Measurements from ENCODE around the gene PIP5K1B. TPM values are rescaled to one million over a fixed set of nuclear protein-coding genes. Genes with fewer than 3 reads are reported as not detected.

Gene PIP5K1B
- polyA plus RNA-seq, 2 donors = 0.14 to 0.35 TPM

- H3K9me3 ChIP-seq (ENCODE audit: control insufficient read depth in 2 of 2, insufficient read depth in 1 of 2, low read depth in 1 of 2, low read length in 1 of 2) = no peaks in the 10 kb centered on the region
- WGBS, 2 donors = 46 to 58% methylated on average over 6 of the region's 6 CpGs
Measured at GRCh38 chr9:68904454-68904853, 199.4 kb downstream of the PIP5K1B start.

GRCh38 chr9:68905129-68905528 is 200.1 kb downstream of the PIP5K1B start:
- 48 to 60% methylated on average over 3 of the region's 3 CpGs for WGBS, 2 donors
- H3K4me3 ChIP-seq (ENCODE audit: low read depth in 1 of 2, low read length in 2 of 2) = no peak overlapping the region
- H3K27ac ChIP-seq (ENCODE audit: low read depth in 2 of 2, low read length in 1 of 2) = no peak overlapping the region

More at GRCh38 chr9:68904454-68904853, 199.4 kb downstream of the PIP5K1B start:
- Histone ChIP-seq H3K4me1 (ENCODE audit: control insufficient read depth in 2 of 2, insufficient read depth in 2 of 2, low read length in 1 of 2) (no peaks in the 10 kb centered on the region), H3K4me3 (ENCODE audit: low read depth in 1 of 2, low read length in 2 of 2) (no peak overlapping the region), H3K36me3 (ENCODE audit: control insufficient read depth in 2 of 2, insufficient read depth in 2 of 2, low read length in 1 of 2) (no peaks in the 10 kb centered on the region), H3K27me3 (ENCODE audit: control insufficient read depth in 1 of 2, insufficient read depth in 2 of 2, low read length in 2 of 2) (no peaks in the 10 kb centered on the region), H3K27ac (ENCODE audit: low read depth in 2 of 2, low read length in 1 of 2) (no peak overlapping the region)

GRCh38 chr9:68907910-68908309 is 202.9 kb downstream of the PIP5K1B start:
- WGBS, 2 donors = 64 to 72% methylated on average over 2 of the region's 2 CpGs
- H3K27me3 ChIP-seq (ENCODE audit: control insufficient read depth in 1 of 2, insufficient read depth in 2 of 2, low read length in 2 of 2) = no peaks in the 10 kb centered on the region
- H3K4me3 ChIP-seq (ENCODE audit: low read depth in 1 of 2, low read length in 2 of 2) = no peak overlapping the region
- H3K4me1 ChIP-seq (ENCODE audit: control insufficient read depth in 2 of 2, insufficient read depth in 2 of 2, low read length in 1 of 2) = no peaks in the 10 kb centered on the region
- H3K9me3 ChIP-seq (ENCODE audit: control insufficient read depth in 2 of 2, insufficient read depth in 1 of 2, low read depth in 1 of 2, low read length in 1 of 2) = no peaks in the 10 kb centered on the region
- no peak overlapping the region for H3K27ac ChIP-seq (ENCODE audit: low read depth in 2 of 2, low read length in 1 of 2)
- H3K36me3 ChIP-seq (ENCODE audit: control insufficient read depth in 2 of 2, insufficient read depth in 2 of 2, low read length in 1 of 2) = no peaks in the 10 kb centered on the region

More at GRCh38 chr9:68905129-68905528, 200.1 kb downstream of the PIP5K1B start:
- H3K4me1 ChIP-seq (ENCODE audit: control insufficient read depth in 2 of 2, insufficient read depth in 2 of 2, low read length in 1 of 2) = no peaks in the 10 kb centered on the region
- no peaks in the 10 kb centered on the region for H3K36me3 ChIP-seq (ENCODE audit: control insufficient read depth in 2 of 2, insufficient read depth in 2 of 2, low read length in 1 of 2)
- no peaks in the 10 kb centered on the region for H3K9me3 ChIP-seq (ENCODE audit: control insufficient read depth in 2 of 2, insufficient read depth in 1 of 2, low read depth in 1 of 2, low read length in 1 of 2)
- no peaks in the 10 kb centered on the region for H3K27me3 ChIP-seq (ENCODE audit: control insufficient read depth in 1 of 2, insufficient read depth in 2 of 2, low read length in 2 of 2)

- Histone ChIP-seq H3K9me3 (ENCODE audit: control insufficient read depth in 2 of 2, insufficient read depth in 1 of 2, low read depth in 1 of 2, low read length in 1 of 2) (no peaks in the 10 kb centered on the region), H3K27ac (ENCODE audit: low read depth in 2 of 2, low read length in 1 of 2) (no peak overlapping the region), H3K4me1 (ENCODE audit: control insufficient read depth in 2 of 2, insufficient read depth in 2 of 2, low read length in 1 of 2) (no peaks in the 10 kb centered on the region), H3K4me3 (ENCODE audit: low read depth in 1 of 2, low read length in 2 of 2) (no peak overlapping the region), H3K27me3 (ENCODE audit: control insufficient read depth in 1 of 2, insufficient read depth in 2 of 2, low read length in 2 of 2) (no peaks in the 10 kb centered on the region), H3K36me3 (ENCODE audit: control insufficient read depth in 2 of 2, insufficient read depth in 2 of 2, low read length in 1 of 2) (no peaks in the 10 kb centered on the region)
Measured at GRCh38 chr9:68912561-68912960, 207.5 kb downstream of the PIP5K1B start.

- Histone ChIP-seq H3K4me3 (ENCODE audit: low read depth in 1 of 2, low read length in 2 of 2) (no peak overlapping the region), H3K9me3 (ENCODE audit: control insufficient read depth in 2 of 2, insufficient read depth in 1 of 2, low read depth in 1 of 2, low read length in 1 of 2) (no peaks in the 10 kb centered on the region), H3K27ac (ENCODE audit: low read depth in 2 of 2, low read length in 1 of 2) (no peak overlapping the region), H3K36me3 (ENCODE audit: control insufficient read depth in 2 of 2, insufficient read depth in 2 of 2, low read length in 1 of 2) (no peaks in the 10 kb centered on the region), H3K4me1 (ENCODE audit: control insufficient read depth in 2 of 2, insufficient read depth in 2 of 2, low read length in 1 of 2) (no peaks in the 10 kb centered on the region), H3K27me3 (ENCODE audit: control insufficient read depth in 1 of 2, insufficient read depth in 2 of 2, low read length in 2 of 2) (no peaks in the 10 kb centered on the region)
- 16 to 17% methylated on average over 1 of the region's 1 CpG for whole genome bisulfite sequencing, 2 donors
Measured at GRCh38 chr9:68913054-68913453, 208.0 kb downstream of the PIP5K1B start.

GRCh38 chr9:68914751-68915150 is 209.7 kb downstream of the PIP5K1B start:
- WGBS, 2 donors = 76 to 78% methylated on average over 2 of the region's 2 CpGs
- H3K36me3 ChIP-seq (ENCODE audit: control insufficient read depth in 2 of 2, insufficient read depth in 2 of 2, low read length in 1 of 2) = no peaks in the 10 kb centered on the region
- no peaks in the 10 kb centered on the region for H3K27me3 ChIP-seq (ENCODE audit: control insufficient read depth in 1 of 2, insufficient read depth in 2 of 2, low read length in 2 of 2)
- no peak overlapping the region for H3K27ac ChIP-seq (ENCODE audit: low read depth in 2 of 2, low read length in 1 of 2)
- no peak overlapping the region for H3K4me3 ChIP-seq (ENCODE audit: low read depth in 1 of 2, low read length in 2 of 2)
- H3K4me1 ChIP-seq (ENCODE audit: control insufficient read depth in 2 of 2, insufficient read depth in 2 of 2, low read length in 1 of 2) = no peaks in the 10 kb centered on the region
- no peaks in the 10 kb centered on the region for H3K9me3 ChIP-seq (ENCODE audit: control insufficient read depth in 2 of 2, insufficient read depth in 1 of 2, low read depth in 1 of 2, low read length in 1 of 2)

- H3K27me3 ChIP-seq (ENCODE audit: control insufficient read depth in 1 of 2, insufficient read depth in 2 of 2, low read length in 2 of 2) = no peaks in the 10 kb centered on the region
- H3K4me1 ChIP-seq (ENCODE audit: control insufficient read depth in 2 of 2, insufficient read depth in 2 of 2, low read length in 1 of 2) = no peaks in the 10 kb centered on the region
- H3K9me3 ChIP-seq (ENCODE audit: control insufficient read depth in 2 of 2, insufficient read depth in 1 of 2, low read depth in 1 of 2, low read length in 1 of 2) = no peaks in the 10 kb centered on the region
- H3K4me3 ChIP-seq (ENCODE audit: low read depth in 1 of 2, low read length in 2 of 2) = no peak overlapping the region
- WGBS, 2 donors = 63 to 64% methylated on average over 2 of the region's 2 CpGs
- H3K27ac ChIP-seq (ENCODE audit: low read depth in 2 of 2, low read length in 1 of 2) = no peak overlapping the region
- H3K36me3 ChIP-seq (ENCODE audit: control insufficient read depth in 2 of 2, insufficient read depth in 2 of 2, low read length in 1 of 2) = no peaks in the 10 kb centered on the region
Measured at GRCh38 chr9:68919661-68920060, 214.6 kb downstream of the PIP5K1B start.

- Histone ChIP-seq H3K36me3 (ENCODE audit: control insufficient read depth in 2 of 2, insufficient read depth in 2 of 2, low read length in 1 of 2) (no peaks in the 10 kb centered on the region), H3K9me3 (ENCODE audit: control insufficient read depth in 2 of 2, insufficient read depth in 1 of 2, low read depth in 1 of 2, low read length in 1 of 2) (no peaks in the 10 kb centered on the region), H3K27me3 (ENCODE audit: control insufficient read depth in 1 of 2, insufficient read depth in 2 of 2, low read length in 2 of 2) (no peaks in the 10 kb centered on the region), H3K4me3 (ENCODE audit: low read depth in 1 of 2, low read length in 2 of 2) (no peak overlapping the region), H3K4me1 (ENCODE audit: control insufficient read depth in 2 of 2, insufficient read depth in 2 of 2, low read length in 1 of 2) (no peaks in the 10 kb centered on the region), H3K27ac (ENCODE audit: low read depth in 2 of 2, low read length in 1 of 2) (no peak overlapping the region)
- WGBS, 2 donors = 91 to 97% methylated on average over 1 of the region's 1 CpG
Measured at GRCh38 chr9:68920921-68921320, 215.9 kb downstream of the PIP5K1B start.

GRCh38 chr9:68923480-68923879 is 218.4 kb downstream of the PIP5K1B start:
- H3K9me3 ChIP-seq (ENCODE audit: control insufficient read depth in 2 of 2, insufficient read depth in 1 of 2, low read depth in 1 of 2, low read length in 1 of 2) = no peaks in the 10 kb centered on the region
- no peaks in the 10 kb centered on the region for H3K4me1 ChIP-seq (ENCODE audit: control insufficient read depth in 2 of 2, insufficient read depth in 2 of 2, low read length in 1 of 2)
- no peak overlapping the region for H3K27ac ChIP-seq (ENCODE audit: low read depth in 2 of 2, low read length in 1 of 2)
- no peak overlapping the region for H3K4me3 ChIP-seq (ENCODE audit: low read depth in 1 of 2, low read length in 2 of 2)
- H3K36me3 ChIP-seq (ENCODE audit: control insufficient read depth in 2 of 2, insufficient read depth in 2 of 2, low read length in 1 of 2) = no peaks in the 10 kb centered on the region
- no peaks in the 10 kb centered on the region for H3K27me3 ChIP-seq (ENCODE audit: control insufficient read depth in 1 of 2, insufficient read depth in 2 of 2, low read length in 2 of 2)

GRCh38 chr9:68925175-68925574 is 220.1 kb downstream of the PIP5K1B start:
- Histone ChIP-seq H3K36me3 (ENCODE audit: control insufficient read depth in 2 of 2, insufficient read depth in 2 of 2, low read length in 1 of 2) (no peaks in the 10 kb centered on the region), H3K9me3 (ENCODE audit: control insufficient read depth in 2 of 2, insufficient read depth in 1 of 2, low read depth in 1 of 2, low read length in 1 of 2) (no peaks in the 10 kb centered on the region), H3K4me3 (ENCODE audit: low read depth in 1 of 2, low read length in 2 of 2) (no peak overlapping the region), H3K4me1 (ENCODE audit: control insufficient read depth in 2 of 2, insufficient read depth in 2 of 2, low read length in 1 of 2) (no peaks in the 10 kb centered on the region), H3K27ac (ENCODE audit: low read depth in 2 of 2, low read length in 1 of 2) (no peak overlapping the region), H3K27me3 (ENCODE audit: control insufficient read depth in 1 of 2, insufficient read depth in 2 of 2, low read length in 2 of 2) (no peaks in the 10 kb centered on the region)
- WGBS, 2 donors = 56 to 61% methylated on average over 6 of the region's 6 CpGs

Data from esophagus (tissue), 2 donors.